ENCODE data around the gene PLAC9.

PLAC9 gene

DNA sequence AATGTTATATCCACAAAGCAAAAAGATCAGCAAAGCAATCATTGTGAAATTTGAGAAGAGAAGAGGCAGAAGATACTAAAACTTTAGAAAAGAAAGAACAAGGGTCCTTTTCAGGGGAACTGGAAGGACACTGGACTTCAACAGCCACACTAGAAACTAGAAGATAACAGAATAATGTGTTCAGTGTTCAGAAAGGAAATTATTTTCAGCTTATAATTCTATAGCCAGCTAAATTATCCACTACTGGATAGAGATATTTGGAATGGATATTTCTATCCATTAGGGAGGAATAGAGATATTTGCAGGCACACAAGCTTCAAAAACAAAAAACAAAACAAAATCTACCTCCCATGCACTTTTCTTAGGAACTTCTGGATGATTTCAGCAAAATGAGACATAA is 60.0 kb downstream of the PLAC9 start:
- H3K4me3 ChIP-seq (ENCODE audit: low read depth, low read length) = no peak overlapping the region
- TF ChIP-seq, protein P1, sequence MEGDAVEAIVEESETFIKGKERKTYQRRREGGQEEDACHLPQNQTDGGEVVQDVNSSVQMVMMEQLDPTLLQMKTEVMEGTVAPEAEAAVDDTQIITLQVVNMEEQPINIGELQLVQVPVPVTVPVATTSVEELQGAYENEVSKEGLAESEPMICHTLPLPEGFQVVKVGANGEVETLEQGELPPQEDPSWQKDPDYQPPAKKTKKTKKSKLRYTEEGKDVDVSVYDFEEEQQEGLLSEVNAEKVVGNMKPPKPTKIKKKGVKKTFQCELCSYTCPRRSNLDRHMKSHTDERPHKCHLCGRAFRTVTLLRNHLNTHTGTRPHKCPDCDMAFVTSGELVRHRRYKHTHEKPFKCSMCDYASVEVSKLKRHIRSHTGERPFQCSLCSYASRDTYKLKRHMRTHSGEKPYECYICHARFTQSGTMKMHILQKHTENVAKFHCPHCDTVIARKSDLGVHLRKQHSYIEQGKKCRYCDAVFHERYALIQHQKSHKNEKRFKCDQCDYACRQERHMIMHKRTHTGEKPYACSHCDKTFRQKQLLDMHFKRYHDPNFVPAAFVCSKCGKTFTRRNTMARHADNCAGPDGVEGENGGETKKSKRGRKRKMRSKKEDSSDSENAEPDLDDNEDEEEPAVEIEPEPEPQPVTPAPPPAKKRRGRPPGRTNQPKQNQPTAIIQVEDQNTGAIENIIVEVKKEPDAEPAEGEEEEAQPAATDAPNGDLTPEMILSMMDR (IDR thresholded peaks at IDR 0.05; ENCODE audit: low read depth, low read length) = no peak
- TF ChIP-seq POLR2A (IDR thresholded peaks at IDR 0.05; ENCODE audit: extremely low read depth, insufficient read length) = no peak
- no peak for TF ChIP-seq MYC (IDR thresholded peaks at IDR 0.05; ENCODE audit: low read depth, low read length)
- TF ChIP-seq, protein P2, sequence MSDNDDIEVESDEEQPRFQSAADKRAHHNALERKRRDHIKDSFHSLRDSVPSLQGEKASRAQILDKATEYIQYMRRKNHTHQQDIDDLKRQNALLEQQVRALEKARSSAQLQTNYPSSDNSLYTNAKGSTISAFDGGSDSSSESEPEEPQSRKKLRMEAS (IDR thresholded peaks at IDR 0.05; ENCODE audit: low read depth, low read length) = no peak
- no peak for DNase-seq (ENCODE audit: low read depth)

DNA sequence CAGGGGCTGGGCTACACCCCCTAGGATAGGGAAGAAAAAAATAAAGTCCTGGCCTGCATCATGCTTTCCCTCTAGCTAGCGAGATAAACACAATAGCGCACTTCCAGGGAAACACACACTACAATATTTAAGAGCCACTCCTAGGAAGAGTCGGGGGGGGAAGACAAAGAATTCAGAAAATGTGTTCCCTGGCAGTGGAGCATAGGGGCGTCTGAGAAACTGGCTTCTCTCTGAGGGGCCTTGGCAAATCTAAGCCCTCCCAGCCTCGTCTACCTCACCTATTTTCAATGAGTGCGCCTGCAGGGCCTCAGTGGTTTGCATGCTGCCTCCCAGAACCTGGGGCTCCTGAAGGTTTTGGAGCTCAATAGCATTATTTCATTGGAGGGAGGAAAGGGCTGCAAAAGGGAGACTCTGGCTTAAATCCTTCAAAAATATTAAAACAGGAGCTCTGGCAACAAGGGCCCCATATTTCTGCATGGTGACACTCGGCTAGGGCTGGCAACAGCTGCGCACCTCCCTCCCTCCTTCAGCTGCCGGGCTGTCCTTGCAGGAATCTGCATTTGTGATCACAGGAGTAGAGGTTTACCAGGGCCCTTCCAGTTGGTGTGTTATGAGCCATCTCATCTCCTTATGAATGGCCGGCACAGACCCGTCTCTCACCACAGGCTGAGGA is 62.0 kb downstream of the PLAC9 start:
- no peak overlapping the region for H3K4me3 ChIP-seq (ENCODE audit: low read depth, low read length)
- TF ChIP-seq, protein P2 (IDR thresholded peaks at IDR 0.05; ENCODE audit: low read depth, low read length) = no peak
- no peak for TF ChIP-seq MYC (IDR thresholded peaks at IDR 0.05; ENCODE audit: low read depth, low read length)
- TF ChIP-seq, protein P1 (IDR thresholded peaks at IDR 0.05; ENCODE audit: low read depth, low read length) = no peak
- TF ChIP-seq POLR2A (IDR thresholded peaks at IDR 0.05; ENCODE audit: extremely low read depth, insufficient read length) = no peak
- DNase-seq (ENCODE audit: low read depth) = no peak
